Activated CD8-positive, alpha-beta memory T cell treated with anti-CD3 and anti-CD28 coated beads for 4 hours (primary cell): Measurements from ENCODE around the gene TBC1D8.
"Not testable (repeated sequence)": the region's sequence is repeated elsewhere in the genome, so short reads cannot be mapped to it uniquely, and the experiment has no call there.

Experiments
- DNase-seq, 2 donors: peaks; one replicate each; pipeline ENCODE4 v3.0.0-alpha.2; 2020; ENCODE audit warnings: low read depth in 2 of 2

Gene TBC1D8

GRCh38 chr2:101151146-101151858, at the start of gene TBC1D8:
Gene TBC1D8 (minus strand): TSS chr2:101151382. CDS start chr2:101151253, 129 bp downstream.
- peak; percentile 15 to 31 for DNase-seq

- DNase-seq: no peak
Observed at GRCh38 chr2:101200676-101201075, 49.5 kb upstream of the TBC1D8 start.

GRCh38 chr2:101199251-101199791, 48.1 kb upstream of the TBC1D8 start:
- DNase-seq: no peak

GRCh38 chr2:101197814-101198213, 46.6 kb upstream of the TBC1D8 start:
- no peak for DNase-seq

GRCh38 chr2:101197215-101197745, 46.1 kb upstream of the TBC1D8 start:
- DNase-seq: no peak

- no peak for DNase-seq
Observed at GRCh38 chr2:101195871-101196661, 44.9 kb upstream of the TBC1D8 start.

GRCh38 chr2:101193033-101193626, 41.9 kb upstream of the TBC1D8 start:
- no peak for DNase-seq

GRCh38 chr2:101190747-101191516, 39.8 kb upstream of the TBC1D8 start:
- no peak for DNase-seq

GRCh38 chr2:101188683-101189405, 37.7 kb upstream of the TBC1D8 start:
- no peak for DNase-seq

GRCh38 chr2:101187131-101187530, 35.9 kb upstream of the TBC1D8 start:
- DNase-seq: no peak

GRCh38 chr2:101185656-101186055, 34.5 kb upstream of the TBC1D8 start:
- no peak for DNase-seq

GRCh38 chr2:101185085-101185484, 33.9 kb upstream of the TBC1D8 start:
- DNase-seq: no peak

- no peak for DNase-seq
Observed at GRCh38 chr2:101179982-101180381, 28.8 kb upstream of the TBC1D8 start.

- DNase-seq: no peak
Observed at GRCh38 chr2:101176803-101177202, 25.6 kb upstream of the TBC1D8 start.

GRCh38 chr2:101175991-101176390, 24.8 kb upstream of the TBC1D8 start:
- no peak for DNase-seq

GRCh38 chr2:101173707-101174295, 22.6 kb upstream of the TBC1D8 start:
- DNase-seq: no peak

- not testable (repeated sequence) for DNase-seq
Observed at GRCh38 chr2:101169822-101170221, 18.6 kb upstream of the TBC1D8 start.

GRCh38 chr2:101168706-101169105, 17.5 kb upstream of the TBC1D8 start:
- DNase-seq: no peak

- DNase-seq: not testable (repeated sequence)
Observed at GRCh38 chr2:101167532-101167931, 16.4 kb upstream of the TBC1D8 start.

- no peak for DNase-seq
Observed at GRCh38 chr2:101164021-101164420, 12.8 kb upstream of the TBC1D8 start.
